A549 (cell line): ENCODE results near the gene SHOC2. TPM values are rescaled to one million over a fixed set of nuclear protein-coding genes. Genes with fewer than 3 reads are reported as not detected.

Source experiments
- ATAC-seq, 2 experiments: fragments of 200-7000 bp in 1 of 2; fragments of >200 bp in 1 of 2; cut with Nextera tagmentation in 1 of 2; cut with Tn5 transposase in 1 of 2; 3 replicates each; pipeline versions ENCODE4 v1.8.0 to v1.9.1; 2018 to 2020; ENCODE audit warnings: mild to moderate bottlenecking in 1 of 2, moderate library complexity in 1 of 2
- CTCF ChIA-PET: fragments of 300-600 bp; sonication (Branson Sonifier 250); formaldehyde crosslinking; extraction: SDS; loops from one replicate; lab custom pipeline; 2021; ENCODE audit warnings: antibody characterized with exemption, inconsistent platforms; lab: Yijun Ruan, JAX
- POLR2A ChIA-PET: fragments of 350-600 bp; formaldehyde crosslinking; extraction: SDS; loops from one replicate; lab custom pipeline; 2021; ENCODE audit warnings: antibody characterized with exemption, inconsistent platforms; lab: Yijun Ruan, JAX
- DNase-seq, 2 experiments: peaks; one replicate each; pipeline versions ENCODE4 v3.0.0 to v3.0.0-alpha.2; 2011 to 2016; ENCODE audit warnings: low read depth in 1 of 2, low spot score in 1 of 2
- FAIRE-seq: peaks from 2 replicates; lab custom pipeline; 2011; peaks lifted over from hg19 to GRCh38; lab: Jason Lieb, UNC
- H3K27ac ChIP-seq, 2 experiments: fragments of >200 bp; sonication (Bioruptor Twin); formaldehyde crosslinking; 3 replicates each; pipeline ENCODE4 v1.5.1; 2016 to 2017
- H3K4me1 ChIP-seq: fragments of >200 bp; sonication (Bioruptor Twin); formaldehyde crosslinking; 3 replicates; pipeline ENCODE4 v1.6.1; 2016
- H3K4me2 ChIP-seq: fragments of >200 bp; sonication (Bioruptor Twin); formaldehyde crosslinking; 3 replicates; pipeline ENCODE4 v1.6.1; 2016
- H3K4me3 ChIP-seq: fragments of >200 bp; sonication (Bioruptor Twin); formaldehyde crosslinking; 3 replicates; pipeline ENCODE4 v1.5.1; 2016
- H3K9me3 ChIP-seq: fragments of >200 bp; sonication (Bioruptor Twin); formaldehyde crosslinking; 3 replicates; pipeline ENCODE4 v1.6.1; 2016
- BHLHE40 ChIP-seq: IDR thresholded peaks from 2 replicates; pipeline ENCODE4 v1.6.1; 2012; ENCODE audit warnings: low read depth, low read length, inconsistent platforms
- CEBPB ChIP-seq, 2 experiments: fragments of >200 bp in 1 of 2; sonication (Bioruptor Twin) in 1 of 2; formaldehyde crosslinking in 1 of 2; IDR thresholded peaks; 2 replicates each; pipeline ENCODE4 v1.6.1; 2012 to 2016
- CTCF ChIP-seq: fragments of >200 bp; sonication (Bioruptor Twin); formaldehyde crosslinking; IDR thresholded peaks from 3 replicates; pipeline ENCODE4 v1.5.1; 2016
- EHF ChIP-seq: fragments of 250-450 bp; sonication (Bioruptor Pico); IDR thresholded peaks from 2 replicates; pipeline ENCODE4 v1.5.0; 2020; ENCODE audit warnings: mild to moderate bottlenecking
- EHMT2 ChIP-seq: fragments of 200-600 bp; sonication (generic); IDR thresholded peaks from 2 replicates; pipeline ENCODE4 v1.6.1; 2016; ENCODE audit warnings: antibody characterized with exemption, low read depth, mild to moderate bottlenecking, moderate library complexity
- ELK1 ChIP-seq: fragments of 150-350 bp; IDR thresholded peaks from 2 replicates; pipeline ENCODE4 v1.6.1; 2014; ENCODE audit warnings: low read depth, mild to moderate bottlenecking, low read length
- ESRRA ChIP-seq: fragments of 150-350 bp; IDR thresholded peaks from 2 replicates; pipeline ENCODE4 v1.6.1; 2014; ENCODE audit warnings: mild to moderate bottlenecking, low read length, borderline replicate concordance
- FOSL2 ChIP-seq, 2 experiments: fragments of 450-650 bp in 1 of 2; fragments of >200 bp in 1 of 2; sonication (Bioruptor Twin) in 1 of 2; formaldehyde crosslinking; IDR thresholded peaks; 2 replicates each; pipeline versions ENCODE4 v1.5.0 to v1.6.1; 2016 to 2020; ENCODE audit warnings: mild to moderate bottlenecking in 1 of 2, moderate library complexity in 1 of 2
- HES2 ChIP-seq: fragments of >200 bp; sonication (Bioruptor Twin); formaldehyde crosslinking; IDR thresholded peaks from 2 replicates; pipeline ENCODE4 v1.6.1; 2016
- JUN ChIP-seq, 2 experiments: fragments of >200 bp; sonication (Bioruptor Twin); formaldehyde crosslinking; IDR thresholded peaks; 2 replicates in 1 of 2; 3 replicates in 1 of 2; pipeline ENCODE4 v1.6.1; 2016 to 2017
- MAFK ChIP-seq: fragments of 450-650 bp; IDR thresholded peaks from 2 replicates; pipeline ENCODE4 v1.6.1; 2014; ENCODE audit not compliant: partially characterized antibody
- MAZ ChIP-seq: fragments of 150-350 bp; IDR thresholded peaks from 2 replicates; pipeline ENCODE4 v1.6.1; 2014; ENCODE audit warnings: antibody characterized with exemption, low read depth, low read length, borderline replicate concordance
- MYC ChIP-seq: IDR thresholded peaks from 2 replicates; pipeline ENCODE4 v1.6.1; 2012; ENCODE audit warnings: mild to moderate bottlenecking, inconsistent platforms, low read length, improper control_type of control experiment, borderline replicate concordance
- NPAS2 ChIP-seq: fragments of 250-450 bp; sonication (Bioruptor Pico); IDR thresholded peaks from 2 replicates; pipeline ENCODE4 v1.8.0; 2022; ENCODE audit warnings: mild to moderate bottlenecking, moderate library complexity, borderline replicate concordance
- POLR2AphosphoS2 ChIP-seq: conservative IDR thresholded peaks from 2 replicates; pipeline ENCODE4 v1.6.1; 2012; ENCODE audit warnings: low read length, improper control_type of control experiment, inconsistent platforms
- RCOR1 ChIP-seq: fragments of 150-350 bp; IDR thresholded peaks from 2 replicates; pipeline ENCODE4 v1.6.1; 2014; ENCODE audit warnings: antibody characterized with exemption, low read length, low read depth
- RNF2 ChIP-seq: fragments of 200-600 bp; sonication (generic); IDR thresholded peaks from 2 replicates; pipeline ENCODE4 v1.6.1; 2016; ENCODE audit warnings: low read depth, mild to moderate bottlenecking, antibody characterized with exemption, moderate library complexity, borderline replicate concordance
- SMC3 ChIP-seq: fragments of >200 bp; sonication (Bioruptor Twin); formaldehyde crosslinking; IDR thresholded peaks from 3 replicates; pipeline ENCODE4 v1.6.1; 2018; ENCODE audit warnings: inconsistent platforms
- SREBF2 ChIP-seq: fragments of 450-650 bp; IDR thresholded peaks from 2 replicates; pipeline ENCODE4 v1.6.1; 2014; ENCODE audit warnings: mild to moderate bottlenecking, moderate library complexity
- TFCP2L1 ChIP-seq: fragments of 250-450 bp; sonication (Bioruptor Pico); IDR thresholded peaks from 2 replicates; pipeline ENCODE4 v1.5.0; 2021; ENCODE audit warnings: mild to moderate bottlenecking
- USF2 ChIP-seq: fragments of 450-650 bp; IDR thresholded peaks from 2 replicates; pipeline ENCODE4 v1.6.1; 2014; ENCODE audit warnings: antibody characterized with exemption
- ZC3H11A ChIP-seq: fragments of 450-650 bp; IDR thresholded peaks from 2 replicates; pipeline ENCODE4 v1.6.1; 2014; ENCODE audit warnings: antibody characterized with exemption, mild to moderate bottlenecking
- ZFP36 ChIP-seq: fragments of 450-650 bp; IDR thresholded peaks from 2 replicates; pipeline ENCODE4 v1.6.1; 2014; ENCODE audit warnings: borderline replicate concordance; ENCODE audit not compliant: partially characterized antibody
- ZNF302 ChIP-seq: fragments of 250-450 bp; sonication (Bioruptor Pico); IDR thresholded peaks from 2 replicates; pipeline ENCODE4 v1.9.0; 2021; ENCODE audit warnings: inconsistent platforms, mild to moderate bottlenecking, moderate library complexity
- ZSCAN20 ChIP-seq: fragments of 250-450 bp; sonication (Bioruptor Pico); IDR thresholded peaks from 2 replicates; pipeline ENCODE4 v1.8.0; 2022; ENCODE audit warnings: mild to moderate bottlenecking, moderate library complexity
- WGBS: methylation state at CpG from one replicate; pipeline ENCODE4 v1.1.6; 2017; ENCODE audit errors: missing lambda C conversion rate; 5-methylcytosine and 5-hydroxymethylcytosine counted together
- polyA plus RNA-seq, 4 experiments: library from polyadenylated mRNA; depleted of rRNA in 3 of 4; stranded (reverse); fragments of >200 nt; fragmentation: RNase III in 1 of 4; extraction: RNeasy Plus Mini Kit Qiagen cat#74134 plus additional on column Dnase treatment in 1 of 4; gene quantifications; 2 replicates in 3 of 4; 3 replicates in 1 of 4; pipeline ENCODE4 v1.2.3, GENCODE V29; 2011 to 2017

Gene SHOC2
- polyA plus RNA-seq, 2 of the 4 experiments (the other 2 are of a cell fraction): 20.5 to 32.1 TPM

- WGBS: 11% methylated on average over 16 of the region's 16 CpGs
- no peak for ATAC-seq
- DNase-seq: no peak
- Histone ChIP-seq H3K9me3 (no peaks in the 10 kb centered on the region), H3K4me2 (peak overlapping the region; percentile 88), H3K4me1 (peaks cover 31% of the 10 kb centered on the region)
- CTCF ChIA-PET: interaction anchor here (0.7 to 1.5 kb wide), 9 partner anchors 13 to 124 kb away, joined by 3 to 5 read pairs (median 3); no protein-coding TSS in a partner anchor
- POLR2A ChIA-PET: interaction anchor here (1.0 to 1.9 kb wide), 4 partner anchors 10 to 201 kb away, joined by 3 to 18 read pairs (median 4); partner anchors contain the start of genes BBIP1 and SHOC2
- TF ChIP-seq SMC3 (0 out of 3 replicates have a peak, but pooled peaks have one; percentile 2), MAFK (no peak), JUN (IDR thresholded peaks at IDR 0.05) (0 out of 5 replicates have a peak, but pooled peaks of 1 of the 2 experiments have one; percentile 6)
- TF ChIP-seq, all 56 proteins: peak for 2
- H3K27ac ChIP-seq: peak overlapping the region; percentile 89 to 95
- no peak for FAIRE-seq
- peak overlapping the region; percentile 78 for H3K4me3 ChIP-seq
Measured at GRCh38 chr10:110872984-110873923, 46.1 kb upstream of the SHOC2 start.

GRCh38 chr10:110873951-110874350 lies 45.5 kb upstream of the SHOC2 start:
- DNase-seq: no peak
- CTCF ChIA-PET: interaction anchor here (0.8 to 1.3 kb wide), 2 partner anchors 18 to 20 kb away, joined by 3 to 4 read pairs; no protein-coding TSS in a partner anchor
- peaks cover 31% of the 10 kb centered on the region for H3K4me1 ChIP-seq
- H3K4me3 ChIP-seq: peak overlapping the region; percentile 78
- no peak for TF ChIP-seq CEBPB (IDR thresholded peaks at IDR 0.05)
- no peak for TF ChIP-seq RCOR1
- TF ChIP-seq ZFP36: no peak
- no peak for TF ChIP-seq ZNF302 (CRISPR knock-in tag)
- no peak for TF ChIP-seq ZC3H11A
- TF ChIP-seq ESRRA: no peak
- TF ChIP-seq, all 56 proteins: peak for 0
- Histone ChIP-seq H3K27ac (peak overlapping the region in 1 of 2 experiments; percentile 55; a peak in 1 of 6 replicates), H3K9me3 (no peaks in the 10 kb centered on the region), H3K4me2 (peak overlapping the region; percentile 88)
- POLR2A ChIA-PET: interaction anchor here (1.9 kb wide), 1 partner anchor 45 kb away, joined by 18 read pairs; the partner anchor contains the start of genes BBIP1 and SHOC2
- WGBS: 77% methylated on average over 2 of the region's 2 CpGs
- FAIRE-seq (no peak), ATAC-seq (no peak)

GRCh38 chr10:110876000-110876399 lies 43.4 kb upstream of the SHOC2 start:
- ATAC-seq (no peak), DNase-seq (no peak), FAIRE-seq (no peak)
- H3K27ac ChIP-seq: no peak overlapping the region
- ChIA-PET POLR2A (no interaction called here), CTCF (interaction anchor here (3.2 kb wide), 1 partner anchor 18 kb away, joined by 11 read pairs; no protein-coding TSS in a partner anchor)
- no peak overlapping the region for H3K4me3 ChIP-seq
- 79% methylated on average over 2 of the region's 2 CpGs for WGBS
- H3K4me1 ChIP-seq: peaks cover 27% of the 10 kb centered on the region
- H3K9me3 ChIP-seq: no peaks in the 10 kb centered on the region
- TF ChIP-seq EHF (CRISPR knock-in tag): no peak
- no peak for TF ChIP-seq SREBF2
- TF ChIP-seq ZNF302 (CRISPR knock-in tag): no peak
- TF ChIP-seq MAZ: no peak
- TF ChIP-seq ZFP36: no peak
- no peak for TF ChIP-seq POLR2AphosphoS2
- no peak for TF ChIP-seq FOSL2 (IDR thresholded peaks at IDR 0.05)
- no peak for TF ChIP-seq FOSL2 (CRISPR knock-in tag; IDR thresholded peaks at IDR 0.05)
- TF ChIP-seq TFCP2L1 (CRISPR knock-in tag): no peak
- TF ChIP-seq MYC: no peak
- TF ChIP-seq EHMT2: no peak
- no peak for TF ChIP-seq ELK1
- no peak for TF ChIP-seq ZC3H11A
- no peak for TF ChIP-seq BHLHE40
- TF ChIP-seq ZSCAN20: no peak
- no peak for TF ChIP-seq USF2
- no peak for TF ChIP-seq RNF2
- TF ChIP-seq HES2: no peak
- no peak for TF ChIP-seq CTCF
- TF ChIP-seq ESRRA: no peak
- no peak for TF ChIP-seq NPAS2 (CRISPR knock-in tag)
- H3K4me2 ChIP-seq: no peak overlapping the region
